CD8-positive, alpha-beta memory T cell (primary cell): ENCODE results near the gene DPEP3. TPM values are rescaled to one million over a fixed set of nuclear protein-coding genes. Genes with fewer than 3 reads are reported as not detected.

Experiments
- CTCF ChIA-PET: fragments of 350-600 bp; sonication (Branson Sonifier 250); formaldehyde crosslinking; loops from one replicate; lab custom pipeline; 2021; ENCODE audit warnings: antibody characterized with exemption; lab: Charles Lee
- POLR2A ChIA-PET: fragments of 350-600 bp; sonication (Branson Sonifier 250); formaldehyde crosslinking; loops from one replicate; lab custom pipeline; 2021; ENCODE audit warnings: antibody characterized with exemption; lab: Charles Lee
- DNase-seq, 5 donors: peaks; one replicate each; pipeline versions ENCODE4 v3.0.0 to v3.0.0-alpha.2; 2020 to 2022; ENCODE audit warnings: mixed read lengths in 1 of 5
- H3K27ac ChIP-seq: one replicate; pipeline ENCODE4 v1.7.0; 2013; ENCODE audit warnings: low read depth, mild to moderate bottlenecking, low read length, moderate library complexity
- H3K27me3 ChIP-seq: 2 replicates; pipeline ENCODE4 v1.7.0; 2013; ENCODE audit warnings: low read length, mild to moderate bottlenecking; ENCODE audit not compliant: insufficient read depth, poor library complexity, severe bottlenecking
- H3K36me3 ChIP-seq: 2 replicates; pipeline ENCODE4 v1.7.0; 2013; ENCODE audit warnings: mild to moderate bottlenecking, low read length, moderate library complexity; ENCODE audit not compliant: insufficient read depth
- H3K4me1 ChIP-seq: 2 replicates; pipeline ENCODE4 v1.7.0; 2013; ENCODE audit warnings: mild to moderate bottlenecking, low read length, moderate library complexity; ENCODE audit not compliant: insufficient read depth
- H3K4me3 ChIP-seq: 2 replicates; pipeline ENCODE4 v1.7.0; 2013; ENCODE audit warnings: mild to moderate bottlenecking, low read length
- H3K9me3 ChIP-seq: 2 replicates; pipeline ENCODE4 v1.7.0; 2013; ENCODE audit warnings: mild to moderate bottlenecking, low read length
- H3K27ac Mint-ChIP-seq, 8 donors: one replicate each; pipeline ENCODE4 v1.8.0; 2020 to 2021; ENCODE audit warnings: mixed read lengths in 8 of 8, mild to moderate bottlenecking in 6 of 8, inconsistent platforms in 3 of 8, moderate library complexity in 3 of 8
- H3K27me3 Mint-ChIP-seq, 2 donors: one replicate each; pipeline ENCODE4 v1.8.0; 2020 to 2021; ENCODE audit warnings: mixed read lengths in 2 of 2, mild to moderate bottlenecking in 1 of 2, moderate library complexity in 1 of 2
- H3K36me3 Mint-ChIP-seq, 3 donors: one replicate each; pipeline ENCODE4 v1.8.0; 2020 to 2021; ENCODE audit warnings: mixed read lengths in 3 of 3, inconsistent platforms in 1 of 3, mild to moderate bottlenecking in 1 of 3
- H3K4me1 Mint-ChIP-seq, 3 donors: one replicate each; pipeline ENCODE4 v1.8.0; 2020 to 2021; ENCODE audit warnings: mixed read lengths in 3 of 3, inconsistent platforms in 1 of 3, mild to moderate bottlenecking in 1 of 3
- H3K4me3 Mint-ChIP-seq, 7 donors: one replicate each; pipeline ENCODE4 v1.8.0; 2020 to 2021; ENCODE audit warnings: mixed read lengths in 7 of 7, mild to moderate bottlenecking in 6 of 7, moderate library complexity in 4 of 7, inconsistent platforms in 2 of 7
- H3K9me3 Mint-ChIP-seq, 5 donors: one replicate each; pipeline ENCODE4 v1.8.0; 2020 to 2022; ENCODE audit warnings: mixed read lengths in 5 of 5, mild to moderate bottlenecking in 3 of 5, moderate library complexity in 2 of 5, inconsistent platforms in 1 of 5
- polyA plus RNA-seq: library from polyadenylated mRNA; unstranded; fragments of 300-500 nt; fragmentation: Illumina TruSeq; gene quantifications from one replicate; pipeline ENCODE4 v1.2.3, GENCODE V29; 2021
- total RNA-seq, 2 experiments: library from RNA; stranded (reverse); gene quantifications; one replicate each; pipeline ENCODE4 v1.2.3, GENCODE V29; 2021

DPEP3 gene
- total and polyA plus RNA-seq, 3 experiments from 2014 or later = 0.10 to 0.18 (median 0.18) TPM

GRCh38 chr16:67931712-67932461 is 48.4 kb downstream of the DPEP3 start, which contains the start of gene CTRL:
CTRL (minus strand) TSS chr16:67931862; CDS start chr16:67931852, 10 bp downstream.
- Histone ChIP-seq H3K27ac (no peak within 1 kb of the TSS), H3K4me1 (peaks cover 18% of the 10 kb centered on the region), H3K9me3 (no peaks in the 10 kb centered on the region), H3K4me3 (no peak within 1 kb of the TSS), H3K36me3 (peaks cover 32% of the 10 kb centered on the region), H3K27me3 (no peaks in the 10 kb centered on the region)
- H3K27me3 Mint-ChIP-seq = peaks cover 0 to 2% of the 10 kb centered on the region in 2 donors
- DNase-seq = no peak
- ChIA-PET CTCF (interaction anchor here (1.0 to 3.3 kb wide), 4 partner anchors 10 to 411 kb away, joined by 3 to 17 read pairs (median 8); no protein-coding TSS in a partner anchor), POLR2A (no interaction called here)
- no peaks in the 10 kb centered on the region for H3K9me3 Mint-ChIP-seq
- H3K4me1 Mint-ChIP-seq = peaks cover 18 to 40% (median 21%) of the 10 kb centered on the region in 3 donors
- H3K36me3 Mint-ChIP-seq = peaks cover 0 to 78% (median 4%) of the 10 kb centered on the region in 3 donors
- H3K27ac Mint-ChIP-seq = peak within 1 kb of the TSS in 5 of 8 donors; percentile 3 to 80 (median 43)
- H3K4me3 Mint-ChIP-seq = no peak within 1 kb of the TSS

DNA sequence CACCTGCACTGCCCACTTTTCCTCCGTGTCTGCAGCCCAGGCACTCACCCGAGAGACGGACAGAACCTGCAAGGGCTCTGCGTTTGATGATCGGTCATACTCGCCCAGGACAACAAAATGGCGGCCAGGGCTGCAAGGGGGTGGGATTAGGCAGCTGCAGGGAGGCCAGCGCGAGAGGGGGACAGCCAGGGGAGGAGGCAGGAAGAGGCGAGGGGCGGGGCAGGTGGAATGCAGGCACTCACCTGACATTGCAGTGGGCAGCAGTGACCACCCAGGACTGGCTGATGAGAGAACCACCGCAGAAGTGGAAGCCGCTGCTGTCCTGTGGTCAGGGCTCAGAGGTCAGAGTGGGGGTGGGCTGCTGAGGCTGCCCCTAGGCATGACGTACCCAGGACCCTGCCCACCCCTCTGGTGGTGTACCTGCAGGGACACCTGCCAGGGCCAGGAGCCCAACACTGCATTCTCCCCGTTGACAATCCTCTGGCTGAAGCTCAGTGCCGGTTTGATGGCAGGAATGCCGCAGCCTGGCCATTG is 49.6 kb downstream of the DPEP3 start:
- Mint-ChIP-seq H3K36me3 (peaks cover 0 to 73% (median 4%) of the 10 kb centered on the region in 3 donors), H3K9me3 (no peaks in the 10 kb centered on the region), H3K4me3 (no peak overlapping the region), H3K27me3 (peaks cover 0 to 1% of the 10 kb centered on the region in 2 donors), H3K4me1 (peaks cover 16 to 40% (median 17%) of the 10 kb centered on the region in 3 donors), H3K27ac (peak overlapping the region in 1 of 8 donors; percentile 19)
- no peaks in the 10 kb centered on the region for H3K27me3 ChIP-seq
- ChIA-PET POLR2A (no interaction called here), CTCF (interaction anchor here (2.9 to 3.3 kb wide), 2 partner anchors 48 to 114 kb away, joined by 13 to 17 read pairs; no protein-coding TSS in a partner anchor)
- peaks cover 32% of the 10 kb centered on the region for H3K36me3 ChIP-seq
- DNase-seq = no peak
- no peaks in the 10 kb centered on the region for H3K9me3 ChIP-seq
- H3K4me1 ChIP-seq = peaks cover 16% of the 10 kb centered on the region
- no peak overlapping the region for H3K4me3 ChIP-seq
- no peak overlapping the region for H3K27ac ChIP-seq

DNA sequence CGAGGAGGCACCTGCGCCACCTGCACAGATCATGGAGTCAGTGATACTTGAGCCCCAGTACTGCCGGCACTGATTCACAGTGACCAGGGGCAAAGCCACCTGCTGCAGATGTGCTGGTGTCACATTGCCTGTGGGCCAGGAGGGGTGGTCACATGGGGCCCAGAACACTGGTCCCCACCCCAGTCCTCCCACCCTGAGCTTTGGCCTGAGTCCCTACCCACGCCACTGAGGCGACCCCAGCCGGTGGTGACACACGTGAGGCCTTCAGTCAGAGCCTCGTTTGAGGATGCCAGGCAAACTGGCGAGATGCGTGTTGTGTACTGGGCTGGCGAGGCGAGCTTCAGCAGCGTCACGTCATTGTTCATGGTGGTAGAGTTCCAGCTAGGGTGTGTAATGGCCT is 50.1 kb downstream of the DPEP3 start:
- POLR2A ChIA-PET = no interaction called here
- CTCF ChIA-PET = interaction anchor here (2.0 to 3.3 kb wide), 6 partner anchors 11 to 409 kb away, joined by 13 to 21 read pairs (median 16); partner anchors contain the start of genes LCAT and NRN1L
- no peak overlapping the region for H3K4me3 Mint-ChIP-seq
- Histone ChIP-seq H3K9me3 (no peaks in the 10 kb centered on the region), H3K27me3 (no peaks in the 10 kb centered on the region), H3K4me1 (peaks cover 13% of the 10 kb centered on the region), H3K36me3 (peaks cover 30% of the 10 kb centered on the region), H3K4me3 (no peak overlapping the region), H3K27ac (no peak overlapping the region)
- peaks cover 0 to 68% (median 2%) of the 10 kb centered on the region in 3 donors for H3K36me3 Mint-ChIP-seq
- no peaks in the 10 kb centered on the region for H3K9me3 Mint-ChIP-seq
- H3K4me1 Mint-ChIP-seq = peaks cover 12 to 35% (median 12%) of the 10 kb centered on the region in 3 donors
- H3K27ac Mint-ChIP-seq = peak overlapping the region in 1 of 8 donors; percentile 60
- no peak for DNase-seq
- no peaks in the 10 kb centered on the region for H3K27me3 Mint-ChIP-seq

DNA sequence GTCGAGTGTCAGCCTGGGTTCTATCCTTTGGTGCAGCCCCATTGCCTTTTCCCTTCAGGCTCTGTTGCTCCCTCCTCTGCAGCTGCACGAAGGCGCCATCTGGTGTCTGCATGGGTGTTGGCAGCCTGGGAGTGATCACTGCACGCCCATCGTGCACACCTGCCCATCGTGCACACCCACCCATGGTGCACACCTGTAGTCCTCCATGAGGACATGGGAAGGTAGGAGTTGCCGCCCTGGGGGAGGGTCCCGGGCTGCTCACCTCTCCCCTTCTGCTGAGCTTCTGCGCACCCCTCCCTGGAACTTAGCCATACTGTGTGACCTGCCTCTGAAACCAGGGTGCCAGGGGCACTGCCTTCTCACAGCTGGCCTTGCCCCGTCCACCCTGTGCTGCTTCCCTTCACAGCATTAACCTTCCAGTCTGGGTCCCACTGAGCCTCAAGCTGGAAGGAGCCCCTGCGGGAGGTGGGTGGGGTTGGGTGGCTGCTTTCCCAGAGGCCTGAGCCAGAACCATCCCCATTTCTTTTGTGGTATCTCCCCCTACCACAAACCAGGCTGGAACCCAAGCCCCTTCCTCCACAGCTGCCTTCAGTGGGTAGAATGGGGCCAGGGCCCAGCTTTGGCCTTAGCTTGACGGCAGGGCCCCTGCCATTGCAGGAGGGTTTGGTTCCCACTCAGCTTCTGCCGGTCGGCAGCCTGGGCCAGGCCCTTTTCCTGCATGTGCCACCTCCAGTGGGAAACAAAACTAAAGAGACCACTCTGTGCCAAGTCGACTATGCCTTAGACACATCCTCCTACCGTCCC is 51.5 kb downstream of the DPEP3 start:
- peaks cover 0 to 21% (median 4%) of the 10 kb centered on the region in 3 donors for H3K4me1 Mint-ChIP-seq
- H3K36me3 ChIP-seq = peaks cover 16% of the 10 kb centered on the region
- H3K36me3 Mint-ChIP-seq = peaks cover 0 to 59% (median 1%) of the 10 kb centered on the region in 3 donors
- DNase-seq = peak; percentile 59 to 81 (median 60)
- H3K9me3 Mint-ChIP-seq = no peaks in the 10 kb centered on the region
- H3K27ac ChIP-seq = no peak overlapping the region
- no peaks in the 10 kb centered on the region for H3K4me1 ChIP-seq
- no peak overlapping the region for H3K4me3 Mint-ChIP-seq
- no peaks in the 10 kb centered on the region for H3K27me3 ChIP-seq
- POLR2A ChIA-PET = no interaction called here
- CTCF ChIA-PET = interaction anchor here (1.0 to 3.3 kb wide), 8 partner anchors 9 to 408 kb away, joined by 3 to 21 read pairs (median 10); partner anchors contain the start of genes LCAT and NRN1L
- H3K27me3 Mint-ChIP-seq = no peaks in the 10 kb centered on the region
- peak overlapping the region in 4 of 8 donors; percentile 7 to 79 (median 62) for H3K27ac Mint-ChIP-seq
- H3K4me3 ChIP-seq = no peak overlapping the region
- no peaks in the 10 kb centered on the region for H3K9me3 ChIP-seq

- Histone ChIP-seq H3K4me1 (no peaks in the 10 kb centered on the region), H3K27ac (no peak overlapping the region), H3K4me3 (no peak overlapping the region), H3K9me3 (no peaks in the 10 kb centered on the region), H3K36me3 (peaks cover 13% of the 10 kb centered on the region), H3K27me3 (no peaks in the 10 kb centered on the region)
- CTCF ChIA-PET = interaction anchor here (1.2 to 3.3 kb wide), 7 partner anchors 13 to 407 kb away, joined by 3 to 21 read pairs (median 13); partner anchors contain the start of genes LCAT and NRN1L
- Mint-ChIP-seq H3K27ac (peak overlapping the region in 4 of 8 donors; percentile 51 to 79 (median 66)), H3K27me3 (no peaks in the 10 kb centered on the region), H3K9me3 (no peaks in the 10 kb centered on the region), H3K4me3 (no peak overlapping the region), H3K36me3 (peaks cover 0 to 59% (median 1%) of the 10 kb centered on the region in 3 donors), H3K4me1 (peaks cover 0 to 19% (median 2%) of the 10 kb centered on the region in 3 donors)
- POLR2A ChIA-PET = no interaction called here
- DNase-seq = no peak
These were observed 52.2 kb downstream of the DPEP3 start for GRCh38 chr16:67928147-67928546.

GRCh38 chr16:67927131-67927941 is 53.0 kb downstream of the DPEP3 start:
- H3K4me3 ChIP-seq = no peak overlapping the region
- Mint-ChIP-seq H3K27me3 (no peaks in the 10 kb centered on the region), H3K4me1 (peaks cover 0 to 17% (median 2%) of the 10 kb centered on the region in 3 donors), H3K27ac (peak overlapping the region in 1 of 8 donors; percentile 68), H3K36me3 (peaks cover 0 to 62% (median 0%) of the 10 kb centered on the region in 3 donors), H3K9me3 (no peaks in the 10 kb centered on the region), H3K4me3 (no peak overlapping the region)
- H3K27ac ChIP-seq = no peak overlapping the region
- H3K4me1 ChIP-seq = no peaks in the 10 kb centered on the region
- H3K27me3 ChIP-seq = no peaks in the 10 kb centered on the region
- DNase-seq = no peak
- ChIA-PET CTCF (interaction anchor here (1.3 to 3.3 kb wide), 3 partner anchors 14 to 406 kb away, joined by 3 to 21 read pairs (median 16); partner anchors contain the start of gene LCAT), POLR2A (no interaction called here)
- H3K9me3 ChIP-seq = no peaks in the 10 kb centered on the region
- peaks cover 13% of the 10 kb centered on the region for H3K36me3 ChIP-seq
